Omental fat pad (tissue), 4 donors: ENCODE data around the gene IRF3. TPM values are rescaled to one million over a fixed set of nuclear protein-coding genes. Genes with fewer than 3 reads are reported as not detected.
A peak's percentile ranks its signal among the peaks of the same experiment; 100 is the strongest.

ENCODE experiments used
- ATAC-seq: fragments of 150-250 bp; one replicate; pipeline ENCODE4 v1.9.1; 2016; ENCODE audit warnings: mild to moderate bottlenecking, moderate library complexity; ENCODE audit not compliant: low FRiP score
- DNase-seq: peaks from one replicate; pipeline ENCODE4 v3.0.0-alpha.2; 2019; ENCODE audit warnings: low spot score
- CTCF ChIP-seq, 3 donors: fragments of 450-650 bp; IDR thresholded peaks; one replicate each; pipeline ENCODE4 v1.5.1; 2016 to 2017; ENCODE audit warnings: antibody characterized with exemption in 3 of 3, mild to moderate bottlenecking in 3 of 3, moderate library complexity in 2 of 3
- total RNA-seq, 4 donors: library from RNA; depleted of rRNA; stranded (reverse); fragments of >200 nt; gene quantifications; one replicate each; pipeline ENCODE4 v1.1.0, GENCODE V29; 2016

The IRF3 gene
- total RNA-seq, 4 donors from 2014 or later, result 32.4 to 62.7 (median 36.4) TPM

GRCh38 chr19:49691243-49692146 lies 25.8 kb upstream of the IRF3 start:
- ATAC-seq, result no peak
- DNase-seq, result no peak
- no peak for TF ChIP-seq CTCF (IDR thresholded peaks at IDR 0.05)

GRCh38 chr19:49690656-49691242 lies 25.1 kb upstream of the IRF3 start, which contains the start of gene CPT1C:
Gene CPT1C (plus strand): TSS chr19:49691116. CDS start chr19:49692253, 1,137 bp downstream.
- no peak for TF ChIP-seq CTCF (IDR thresholded peaks at IDR 0.05)
- no peak for DNase-seq
- peak; percentile 73 for ATAC-seq

- DNase-seq, result no peak
- peak; percentile 1 for ATAC-seq
- TF ChIP-seq CTCF (IDR thresholded peaks at IDR 0.05), result no peak
Measured at GRCh38 chr19:49690079-49690655, 24.5 kb upstream of the IRF3 start.

- no peak for TF ChIP-seq CTCF (IDR thresholded peaks at IDR 0.05)
- ATAC-seq, result peak; percentile 33
Measured at GRCh38 chr19:49689133-49690078, 23.7 kb upstream of the IRF3 start, which contains the start of gene ADM5. Gene ADM5 (plus strand): TSS chr19:49689594. CDS start chr19:49689838, 244 bp downstream.

GRCh38 chr19:49688531-49689132 lies 23.0 kb upstream of the IRF3 start:
- TF ChIP-seq CTCF (IDR thresholded peaks at IDR 0.05), result no peak
- ATAC-seq (no peak), DNase-seq (no peak)

More at GRCh38 chr19:49689133-49690078, 23.7 kb upstream of the IRF3 start, which contains the start of gene ADM5:
- no peak for DNase-seq
